Panc1 (cell line): ENCODE measurements around the gene ECHS1. TPM values are rescaled to one million over a fixed set of nuclear protein-coding genes. Genes with fewer than 3 reads are reported as not detected.

ENCODE experiments used
- ATAC-seq: fragments of 200-7000 bp; cut with Tn5 transposase; 2 replicates; pipeline ENCODE4 v1.9.1; 2020; ENCODE audit warnings: mild to moderate bottlenecking, moderate library complexity
- BruUV-seq: library from RNA; stranded (reverse); fragments of 400-500 nt; replicated peaks from 2 replicates; lab custom pipeline; 2021; lab: Mats Ljungman, UMichigan
- CTCF ChIA-PET: fragments of 300-600 bp; sonication (Branson Sonifier 250); formaldehyde crosslinking; loops from one replicate; lab custom pipeline; 2022; ENCODE audit warnings: antibody characterized with exemption; lab: Charles Lee
- POLR2A ChIA-PET: fragments of 300-600 bp; sonication (Branson Sonifier 250); formaldehyde crosslinking; loops from one replicate; lab custom pipeline; 2022; ENCODE audit warnings: antibody characterized with exemption; lab: Charles Lee
- DNase-seq: peaks from one replicate; pipeline ENCODE4 v3.0.0-alpha.2; 2010; ENCODE audit warnings: low read depth, low spot score
- H3K27ac ChIP-seq: 2 replicates; pipeline ENCODE4 v1.5.1; 2011; ENCODE audit warnings: mild to moderate bottlenecking, low read length, inconsistent platforms
- H3K27me3 ChIP-seq: fragments of 200-500 bp; sonication (Bioruptor generic); 2 replicates; pipeline ENCODE4 v1.6.0; 2014; ENCODE audit warnings: low read length, inconsistent platforms; ENCODE audit not compliant: control insufficient read depth, insufficient read depth
- H3K36me3 ChIP-seq: fragments of 200-500 bp; sonication (Bioruptor generic); 2 replicates; pipeline ENCODE4 v1.5.1; 2014; ENCODE audit warnings: inconsistent platforms, mild to moderate bottlenecking, low read length, moderate library complexity; ENCODE audit not compliant: control insufficient read depth, insufficient read depth
- H3K4me1 ChIP-seq: 2 replicates; pipeline ENCODE4 v1.5.1; 2011; ENCODE audit warnings: inconsistent platforms, mild to moderate bottlenecking, low read length, moderate library complexity; ENCODE audit not compliant: control insufficient read depth, insufficient read depth
- H3K4me3 ChIP-seq, 2 experiments: 2 replicates each; pipeline ENCODE4 v1.5.1; 2011 to 2012; ENCODE audit warnings: low read depth in 2 of 2, low read length in 2 of 2, mild to moderate bottlenecking in 2 of 2, inconsistent platforms in 1 of 2, moderate library complexity in 1 of 2
- H3K9me3 ChIP-seq: fragments of 200-500 bp; sonication (Bioruptor generic); 2 replicates; pipeline ENCODE4 v1.5.1; 2014; ENCODE audit warnings: low read depth, mild to moderate bottlenecking, inconsistent platforms, low read length, moderate library complexity; ENCODE audit not compliant: control insufficient read depth, insufficient read depth
- CTCF ChIP-seq: fragments of 450-650 bp; IDR thresholded peaks from 2 replicates; pipeline ENCODE4 v1.5.1; 2017; ENCODE audit warnings: mild to moderate bottlenecking
- POLR2AphosphoS5 ChIP-seq: IDR thresholded peaks from 2 replicates; pipeline ENCODE4 v1.6.1; 2012; ENCODE audit warnings: mild to moderate bottlenecking, low read depth, low read length, moderate library complexity
- REST ChIP-seq, 2 experiments: IDR thresholded peaks; 2 replicates each; pipeline ENCODE4 v1.6.1; 2011 to 2012; ENCODE audit warnings: low read depth in 2 of 2, control low read depth in 1 of 2, low read length in 1 of 2, mild to moderate bottlenecking in 1 of 2, moderate library complexity in 1 of 2; ENCODE audit not compliant: insufficient read depth in 1 of 2
- SIN3A ChIP-seq: IDR thresholded peaks from 2 replicates; pipeline ENCODE4 v1.6.1; 2012; ENCODE audit warnings: low read depth, mild to moderate bottlenecking, low read length, moderate library complexity, borderline replicate concordance; ENCODE audit not compliant: insufficient read depth
- TCF7L2 ChIP-seq: IDR thresholded peaks from 2 replicates; pipeline ENCODE4 v1.6.1; 2011; ENCODE audit warnings: mild to moderate bottlenecking, low read depth, low read length, inconsistent platforms
- in situ Hi-C: cut with HindIII; loops from 2 replicates; pipeline ENCODE4 v1.10.0; 2016; ENCODE audit warnings: low sequenced_read_pairs, low pct_unique_long_range_greater_than_20kb
- intact Hi-C: fragments of 100-400 bp; cut with micrococcal nuclease; formaldehyde crosslinking; loops from one replicate; pipeline ENCODE4 v1.10.0; 2022; ENCODE audit not compliant: unreplicated experiment
- total RNA-seq: library from RNA; stranded (reverse); gene quantifications from one replicate; pipeline ENCODE4 v1.2.1, GENCODE V29; 2021; ENCODE audit not compliant: unreplicated experiment

ECHS1 gene
- total RNA-seq, 1 experiment from 2014 or later, result 165 TPM

- ChIA-PET CTCF (interaction anchor here (0.6 to 1.3 kb wide), 2 partner anchors 65 to 1091 kb away, joined by 3 read pairs; no protein-coding TSS in a partner anchor), POLR2A (interaction anchor here (0.7 kb wide), 1 partner anchor 27 kb away, joined by 26 read pairs; no protein-coding TSS in a partner anchor)
- Histone ChIP-seq H3K27me3 (no peaks in the 10 kb centered on the region), H3K4me1 (peaks cover 13% of the 10 kb centered on the region), H3K9me3 (no peaks in the 10 kb centered on the region), H3K4me3 (peak overlapping the region; percentile 88 to 99), H3K27ac (peak overlapping the region; percentile 99), H3K36me3 (peaks cover 7% of the 10 kb centered on the region)
- intact Hi-C loops, result no loop called here
- TSS peak; percentile 66 for BruUV-seq
- DNase-seq, result no peak
- in situ Hi-C loops, result no loop called here
- TF ChIP-seq POLR2AphosphoS5 (no peak), SIN3A (no peak), REST (IDR thresholded peaks at IDR 0.05; ENCODE audit: insufficient read depth in 1 of 2, low read depth in 2 of 2, low read length in 1 of 2) (no peak), CTCF (no peak), TCF7L2 (no peak)
- ATAC-seq, result no peak
Observed at GRCh38 chr10:133394801-133395221, 21.7 kb upstream of the ECHS1 start.

GRCh38 chr10:133394064-133394663 lies 21.0 kb upstream of the ECHS1 start, which contains the start of gene MTG1:
Gene MTG1 (plus strand): TSS chr10:133394157. CDS start chr10:133394221, 64 bp downstream.
- Histone ChIP-seq H3K36me3 (peaks cover 7% of the 10 kb centered on the region), H3K9me3 (no peaks in the 10 kb centered on the region), H3K4me1 (peaks cover 13% of the 10 kb centered on the region), H3K4me3 (peak within 1 kb of the TSS; percentile 88 to 99), H3K27me3 (no peaks in the 10 kb centered on the region), H3K27ac (peak within 1 kb of the TSS; percentile 99)
- DNase-seq, result peak; percentile 54
- in situ Hi-C loops (no loop called here), intact Hi-C loops (no loop called here)
- ATAC-seq, result peak; percentile 99
- POLR2A ChIA-PET, result no interaction called here
- BruUV-seq, result no TSS peak
- TF ChIP-seq TCF7L2 (no peak), REST (IDR thresholded peaks at IDR 0.05; ENCODE audit: insufficient read depth in 1 of 2, low read depth in 2 of 2, low read length in 1 of 2) (peak in 1 of 2 experiments; percentile 69; a peak in 2 of 4 replicates), POLR2AphosphoS5 (peak; percentile 99), CTCF (no peak), SIN3A (peak; percentile 84; the same call in 1 of the 2 replicates)
- CTCF ChIA-PET, result interaction anchor here (0.6 to 1.3 kb wide), 2 partner anchors 65 to 1091 kb away, joined by 3 read pairs; no protein-coding TSS in a partner anchor
